ENCODE measurements around the gene ZNF697.

ZNF697 gene

GRCh38 chr1:119646521-119647227 lies 1.4 kb downstream of the ZNF697 start:
- Histone ChIP-seq H3K4me3 (ENCODE audit: severe bottlenecking) (peak overlapping the region; percentile 79), H3K27me3 (ENCODE audit: insufficient read depth, poor library complexity, severe bottlenecking) (no peaks in the 10 kb centered on the region), H3K9me3 (ENCODE audit: severe bottlenecking) (no peaks in the 10 kb centered on the region), H3K4me1 (ENCODE audit: insufficient read depth, poor library complexity, severe bottlenecking) (peaks cover 25% of the 10 kb centered on the region), H3K36me3 (ENCODE audit: low read depth) (peaks cover 3% of the 10 kb centered on the region), H3K27ac (ENCODE audit: poor library complexity, severe bottlenecking) (peak overlapping the region; percentile 72)
- no peak for TF ChIP-seq CTCF (IDR thresholded peaks at IDR 0.05; ENCODE audit: poor library complexity, severe bottlenecking)
- DNase-seq (ENCODE audit: low spot score), result no peak
- no peak for ATAC-seq (ENCODE audit: low read depth)

DNA sequence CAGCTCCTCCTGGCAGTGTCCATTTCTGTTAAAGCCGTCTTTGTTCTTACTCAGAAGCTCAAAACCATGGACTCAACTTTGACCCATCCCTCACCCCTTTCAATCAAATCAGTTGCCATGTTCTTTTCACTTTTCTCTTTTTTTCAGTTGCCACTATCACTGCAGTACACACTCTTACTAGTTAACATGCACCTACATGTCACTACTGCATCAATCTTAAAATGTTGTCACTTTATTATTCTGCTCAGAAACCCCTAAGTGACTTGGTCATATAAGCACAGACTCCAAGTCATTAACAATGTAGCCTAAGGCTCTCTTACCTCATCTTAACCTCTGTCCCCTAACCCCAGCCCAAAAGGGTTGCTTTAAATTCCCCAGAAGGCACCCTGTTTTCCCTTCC lies 9.0 kb downstream of the ZNF697 start:
- DNase-seq (ENCODE audit: low spot score), result no peak
- H3K4me3 ChIP-seq (ENCODE audit: severe bottlenecking), result no peak overlapping the region
- no peaks in the 10 kb centered on the region for H3K9me3 ChIP-seq (ENCODE audit: severe bottlenecking)
- H3K36me3 ChIP-seq (ENCODE audit: low read depth), result peaks cover 13% of the 10 kb centered on the region
- ATAC-seq (ENCODE audit: low read depth), result no peak
- no peaks in the 10 kb centered on the region for H3K27me3 ChIP-seq (ENCODE audit: insufficient read depth, poor library complexity, severe bottlenecking)
- H3K27ac ChIP-seq (ENCODE audit: poor library complexity, severe bottlenecking), result no peak overlapping the region
- H3K4me1 ChIP-seq (ENCODE audit: insufficient read depth, poor library complexity, severe bottlenecking), result no peaks in the 10 kb centered on the region
- TF ChIP-seq CTCF (IDR thresholded peaks at IDR 0.05; ENCODE audit: poor library complexity, severe bottlenecking), result no peak

- Histone ChIP-seq H3K9me3 (ENCODE audit: severe bottlenecking) (no peaks in the 10 kb centered on the region), H3K36me3 (ENCODE audit: low read depth) (peaks cover 16% of the 10 kb centered on the region), H3K4me3 (ENCODE audit: severe bottlenecking) (no peak overlapping the region), H3K27ac (ENCODE audit: poor library complexity, severe bottlenecking) (no peak overlapping the region), H3K27me3 (ENCODE audit: insufficient read depth, poor library complexity, severe bottlenecking) (no peaks in the 10 kb centered on the region), H3K4me1 (ENCODE audit: insufficient read depth, poor library complexity, severe bottlenecking) (no peaks in the 10 kb centered on the region)
- TF ChIP-seq CTCF (IDR thresholded peaks at IDR 0.05; ENCODE audit: poor library complexity, severe bottlenecking), result no peak
- DNase-seq (ENCODE audit: low spot score), result no peak
- ATAC-seq (ENCODE audit: low read depth), result no peak
These were observed 10.4 kb downstream of the ZNF697 start for GRCh38 chr1:119637710-119638109.

DNA sequence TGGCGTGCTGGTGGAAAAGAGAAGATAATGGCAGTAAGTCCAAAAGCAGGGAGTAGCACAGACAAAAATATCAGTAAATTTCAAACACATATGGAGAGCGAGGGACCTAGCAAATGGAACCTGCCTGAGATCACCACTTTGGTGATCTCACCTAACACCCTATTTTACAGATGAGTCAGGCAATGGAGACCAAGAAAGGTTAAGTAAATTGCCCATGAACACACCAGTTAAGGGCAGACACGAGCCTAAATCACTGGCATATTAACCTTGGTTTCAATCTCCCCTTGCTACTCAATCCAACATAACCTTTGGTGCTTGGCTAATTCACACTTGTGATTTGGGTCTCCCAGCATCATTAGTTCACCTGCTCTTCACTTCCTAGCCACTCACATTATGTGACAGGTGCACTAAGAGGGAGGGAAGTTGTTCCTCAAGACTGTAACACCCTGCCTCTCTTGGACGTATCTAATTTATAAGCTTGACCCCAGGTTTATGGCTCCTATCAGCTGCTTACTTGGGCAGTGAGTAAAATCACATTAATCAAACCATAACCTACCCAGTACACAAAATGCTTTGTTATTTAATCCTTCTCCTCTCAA lies 11.5 kb downstream of the ZNF697 start:
- no peak for TF ChIP-seq CTCF (IDR thresholded peaks at IDR 0.05; ENCODE audit: poor library complexity, severe bottlenecking)
- Histone ChIP-seq H3K9me3 (ENCODE audit: severe bottlenecking) (no peaks in the 10 kb centered on the region), H3K4me1 (ENCODE audit: insufficient read depth, poor library complexity, severe bottlenecking) (peaks cover 4% of the 10 kb centered on the region), H3K36me3 (ENCODE audit: low read depth) (peaks cover 12% of the 10 kb centered on the region), H3K4me3 (ENCODE audit: severe bottlenecking) (no peak overlapping the region), H3K27ac (ENCODE audit: poor library complexity, severe bottlenecking) (no peak overlapping the region), H3K27me3 (ENCODE audit: insufficient read depth, poor library complexity, severe bottlenecking) (no peaks in the 10 kb centered on the region)
- ATAC-seq (ENCODE audit: low read depth) (no peak), DNase-seq (ENCODE audit: low spot score) (no peak)

Data from RWPE2 (cell line).